ENCODE data around the gene MSTN.

GRCh38 chr2:190060626-190061025, 1.9 kb downstream of the MSTN start:
- no peak for TF ChIP-seq CTCF (IDR thresholded peaks at IDR 0.05)
- no peak for TF ChIP-seq POLR2A (IDR thresholded peaks at IDR 0.05)
